AG04450 (cell line): ENCODE data around the gene SDHA. TPM values are rescaled to one million over a fixed set of nuclear protein-coding genes. Genes with fewer than 3 reads are reported as not detected.

Experiments used
- CTCF ChIA-PET: fragments of 300-600, 350-600 bp; formaldehyde crosslinking; extraction: SDS; loops from one replicate; lab custom pipeline; 2022; ENCODE audit warnings: antibody characterized with exemption, inconsistent platforms; lab: Charles Lee
- POLR2A ChIA-PET: fragments of 350-600 bp; formaldehyde crosslinking; extraction: SDS; loops from one replicate; lab custom pipeline; 2021; ENCODE audit warnings: antibody characterized with exemption, inconsistent platforms; lab: Yijun Ruan, JAX
- DNase-seq: peaks from one replicate; pipeline ENCODE4 v3.0.0-alpha.2; 2011; ENCODE audit warnings: low read depth, low spot score
- H3K27ac ChIP-seq: one replicate; pipeline ENCODE4 v1.5.1; 2012; ENCODE audit warnings: low read depth, low read length, control low read depth
- H3K27me3 ChIP-seq: one replicate; pipeline ENCODE4 v1.6.0; 2012; ENCODE audit warnings: low read length; ENCODE audit not compliant: control insufficient read depth, insufficient read depth
- H3K4me3 ChIP-seq: 2 replicates; pipeline ENCODE4 v1.5.1; 2011; ENCODE audit warnings: mild to moderate bottlenecking, low read depth, low read length, control low read depth
- H3K9me3 ChIP-seq: 2 replicates; pipeline ENCODE4 v1.5.1; 2012; ENCODE audit warnings: low read length; ENCODE audit not compliant: control insufficient read depth, insufficient read depth
- polyA plus RNA-seq: library from polyadenylated mRNA; depleted of rRNA; stranded (reverse); fragments of >200 nt; gene quantifications from 2 replicates; pipeline ENCODE4 v1.2.3, GENCODE V29; 2011
- TF ChIP-seq, protein P1 (sequence below): IDR thresholded peaks from 2 replicates; pipeline ENCODE4 v1.5.1; 2011; ENCODE audit warnings: low read depth, low read length, control low read depth, inconsistent platforms

SDHA gene
- polyA plus RNA-seq, 1 experiment: 116 TPM

DNA sequence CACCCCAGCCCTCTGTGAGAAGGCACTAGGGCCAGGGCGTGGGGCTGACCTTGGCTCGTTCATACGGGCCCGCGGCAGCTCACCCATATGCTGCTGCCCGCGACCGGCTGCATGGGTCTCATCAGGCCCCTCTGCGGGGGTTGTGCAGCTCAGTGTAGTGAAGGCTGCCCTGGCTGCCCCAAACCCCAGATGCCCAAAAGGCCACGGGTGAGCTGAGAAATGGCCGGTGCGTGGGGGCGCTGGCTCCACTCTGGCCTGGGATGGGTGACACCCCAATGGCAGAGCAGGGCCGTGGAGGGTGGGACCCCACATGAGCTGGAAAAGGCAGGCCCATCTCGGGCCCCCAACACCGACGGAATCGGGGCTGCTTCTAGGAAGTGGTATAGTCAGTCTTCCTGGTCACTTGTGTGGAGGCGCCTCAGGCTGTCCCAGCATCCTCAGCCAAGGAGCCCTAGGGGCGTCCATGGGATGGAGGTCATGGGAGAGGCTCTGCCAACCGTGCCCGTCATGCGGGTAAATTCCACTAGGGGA, 46.3 kb upstream of the SDHA start:
- CTCF ChIA-PET: interaction anchor here (1.7 kb wide), 1 partner anchor 16 kb away, joined by 5 read pairs; no protein-coding TSS in a partner anchor
- DNase-seq: no peak
- TF ChIP-seq, protein P1, sequence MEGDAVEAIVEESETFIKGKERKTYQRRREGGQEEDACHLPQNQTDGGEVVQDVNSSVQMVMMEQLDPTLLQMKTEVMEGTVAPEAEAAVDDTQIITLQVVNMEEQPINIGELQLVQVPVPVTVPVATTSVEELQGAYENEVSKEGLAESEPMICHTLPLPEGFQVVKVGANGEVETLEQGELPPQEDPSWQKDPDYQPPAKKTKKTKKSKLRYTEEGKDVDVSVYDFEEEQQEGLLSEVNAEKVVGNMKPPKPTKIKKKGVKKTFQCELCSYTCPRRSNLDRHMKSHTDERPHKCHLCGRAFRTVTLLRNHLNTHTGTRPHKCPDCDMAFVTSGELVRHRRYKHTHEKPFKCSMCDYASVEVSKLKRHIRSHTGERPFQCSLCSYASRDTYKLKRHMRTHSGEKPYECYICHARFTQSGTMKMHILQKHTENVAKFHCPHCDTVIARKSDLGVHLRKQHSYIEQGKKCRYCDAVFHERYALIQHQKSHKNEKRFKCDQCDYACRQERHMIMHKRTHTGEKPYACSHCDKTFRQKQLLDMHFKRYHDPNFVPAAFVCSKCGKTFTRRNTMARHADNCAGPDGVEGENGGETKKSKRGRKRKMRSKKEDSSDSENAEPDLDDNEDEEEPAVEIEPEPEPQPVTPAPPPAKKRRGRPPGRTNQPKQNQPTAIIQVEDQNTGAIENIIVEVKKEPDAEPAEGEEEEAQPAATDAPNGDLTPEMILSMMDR: no peak
- POLR2A ChIA-PET: no interaction called here
- Histone ChIP-seq H3K27ac (no peak overlapping the region), H3K4me3 (no peak overlapping the region), H3K27me3 (no peaks in the 10 kb centered on the region), H3K9me3 (no peaks in the 10 kb centered on the region; the same call in 1 of the 2 replicates)

DNA sequence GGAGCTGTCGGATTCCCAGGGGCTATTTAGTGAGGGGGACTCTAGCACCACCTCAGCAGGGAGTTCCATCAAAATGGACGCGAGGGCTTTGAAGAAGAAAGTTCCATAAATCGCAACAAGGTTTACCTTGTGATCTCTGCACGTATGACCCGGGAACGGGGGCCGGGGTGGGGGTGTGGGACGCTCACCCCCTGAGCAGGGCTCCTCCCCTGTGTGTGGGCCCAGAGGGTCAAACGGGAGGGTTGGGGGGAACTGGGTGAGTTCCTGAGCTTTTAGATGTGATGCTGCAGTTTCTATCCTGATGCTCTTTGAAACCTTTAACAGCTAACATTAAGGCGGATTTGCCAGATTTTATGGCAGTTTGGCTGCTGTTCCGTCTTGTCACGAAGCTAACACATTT, 45.7 kb upstream of the SDHA start:
- no peaks in the 10 kb centered on the region for H3K27me3 ChIP-seq
- no peak overlapping the region for H3K27ac ChIP-seq
- CTCF ChIA-PET: interaction anchor here (1.7 kb wide), 1 partner anchor 16 kb away, joined by 5 read pairs; no protein-coding TSS in a partner anchor
- H3K9me3 ChIP-seq: no peaks in the 10 kb centered on the region; the same call in 1 of the 2 replicates
- H3K4me3 ChIP-seq: no peak overlapping the region
- DNase-seq: no peak
- POLR2A ChIA-PET: no interaction called here
- TF ChIP-seq, protein P1: no peak

DNA sequence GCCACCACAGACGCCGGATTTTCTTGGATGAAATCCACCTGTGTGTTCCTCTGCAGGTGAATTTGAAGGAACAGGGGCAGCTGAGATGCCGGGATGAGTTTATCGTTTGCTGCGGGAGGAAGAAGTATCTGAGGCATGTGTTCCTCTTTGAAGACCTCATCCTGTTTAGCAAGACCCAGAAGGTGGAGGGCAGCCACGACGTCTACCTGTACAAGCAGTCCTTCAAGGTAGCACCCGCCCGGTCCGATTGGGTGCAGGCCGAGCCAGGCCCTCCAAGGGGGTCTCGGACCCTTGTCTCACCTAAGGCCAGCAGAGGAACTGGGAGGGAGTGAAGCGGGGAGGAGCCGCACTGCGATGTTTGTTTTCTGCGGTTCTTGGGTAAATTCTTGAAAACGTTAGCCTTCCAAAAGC, 45.3 kb upstream of the SDHA start:
- DNase-seq: no peak
- TF ChIP-seq, protein P1: no peak
- CTCF ChIA-PET: interaction anchor here (1.7 kb wide), 1 partner anchor 15 kb away, joined by 5 read pairs; no protein-coding TSS in a partner anchor
- Histone ChIP-seq H3K27ac (no peak overlapping the region), H3K27me3 (peaks cover under 1% of the 10 kb centered on the region), H3K9me3 (no peaks in the 10 kb centered on the region; the same call in 1 of the 2 replicates), H3K4me3 (no peak overlapping the region)
- POLR2A ChIA-PET: no interaction called here

DNA sequence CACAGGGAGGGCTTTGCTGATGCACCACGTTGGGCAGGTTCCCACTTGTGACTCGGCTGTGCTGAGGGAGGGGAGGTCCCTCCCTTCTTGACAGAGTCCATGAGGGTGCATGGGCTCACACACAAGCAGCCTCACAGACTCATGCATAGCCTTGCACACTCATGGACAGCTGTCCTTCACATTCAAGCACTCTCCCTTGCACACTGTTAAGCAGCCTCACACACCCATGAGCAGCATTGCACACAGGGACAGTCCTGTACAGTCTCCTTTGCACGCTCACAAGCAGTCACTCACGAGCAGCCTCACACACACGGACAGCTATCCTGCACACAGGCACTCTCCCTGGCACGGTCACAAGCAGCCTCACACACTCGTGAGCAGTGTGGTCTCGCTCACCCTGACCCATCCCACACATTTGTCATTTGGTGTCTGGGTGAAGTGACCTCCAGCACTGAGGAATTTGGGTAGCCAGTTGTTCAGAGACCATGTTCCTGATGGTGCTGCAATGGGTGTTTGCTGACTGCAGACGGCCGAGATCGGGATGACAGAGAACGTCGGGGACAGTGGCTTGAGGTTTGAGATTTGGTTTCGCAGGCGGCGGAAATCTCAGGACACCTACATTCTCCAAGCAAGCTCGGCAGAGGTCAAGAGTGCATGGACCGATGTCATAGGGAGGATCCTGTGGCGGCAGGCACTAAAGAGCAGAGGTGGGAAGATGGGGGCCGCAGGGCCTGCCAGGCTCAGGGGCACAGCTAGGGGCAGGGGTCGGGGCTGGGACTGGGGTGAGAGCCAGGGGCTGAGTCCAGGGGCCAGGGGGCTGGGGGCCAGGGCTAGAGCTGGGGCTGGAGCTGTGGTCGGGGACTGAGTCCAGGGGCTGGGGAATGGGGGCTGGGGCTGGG, 44.5 kb upstream of the SDHA start:
- peaks cover 5% of the 10 kb centered on the region for H3K27me3 ChIP-seq
- no peak for DNase-seq
- H3K27ac ChIP-seq: no peak overlapping the region
- H3K4me3 ChIP-seq: no peak overlapping the region
- TF ChIP-seq, protein P1: no peak
- CTCF ChIA-PET: no interaction called here
- POLR2A ChIA-PET: no interaction called here
- H3K9me3 ChIP-seq: no peaks in the 10 kb centered on the region

DNA sequence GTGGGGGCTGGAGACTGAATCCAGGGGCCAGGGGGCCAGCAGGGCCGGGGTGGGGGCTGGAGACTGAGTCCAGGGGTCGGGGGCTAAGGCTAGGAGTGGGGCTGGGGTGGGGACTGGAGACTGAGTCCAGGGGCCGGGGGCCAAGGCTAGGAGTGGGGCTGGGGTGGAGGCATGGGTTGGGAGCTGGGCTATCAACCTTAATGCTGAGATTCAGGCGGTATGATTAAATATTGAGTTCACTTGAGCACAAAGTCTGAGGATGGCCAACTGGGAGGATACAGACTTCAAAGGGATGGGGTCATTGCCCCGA, 43.9 kb upstream of the SDHA start:
- TF ChIP-seq, protein P1: no peak
- no peaks in the 10 kb centered on the region for H3K9me3 ChIP-seq
- no peak overlapping the region for H3K27ac ChIP-seq
- ChIA-PET POLR2A (no interaction called here), CTCF (interaction anchor here (1.2 kb wide), 1 partner anchor 14 kb away, joined by 5 read pairs; no protein-coding TSS in a partner anchor)
- peaks cover 7% of the 10 kb centered on the region for H3K27me3 ChIP-seq
- no peak overlapping the region for H3K4me3 ChIP-seq
- no peak for DNase-seq
